Calu3 (cell line): ENCODE data around the gene ALK. TPM values are rescaled to one million over a fixed set of nuclear protein-coding genes. Genes with fewer than 3 reads are reported as not detected.

Source experiments
- BruUV-seq: library from RNA; stranded (reverse); fragments of 400-500 nt; replicated peaks from 2 replicates; lab custom pipeline; 2021; lab: Mats Ljungman, UMichigan
- CTCF ChIA-PET: fragments of 300-600 bp; sonication (Branson Sonifier 250); formaldehyde crosslinking; loops from one replicate; lab custom pipeline; 2022; ENCODE audit warnings: antibody characterized with exemption; lab: Charles Lee
- DNase-seq: peaks from one replicate; pipeline ENCODE4 v3.0.0; 2022
- H3K27ac Mint-ChIP-seq: one replicate; pipeline ENCODE4 v1.8.0; 2022; ENCODE audit warnings: mixed read lengths; ENCODE audit not compliant: unreplicated experiment
- H3K27me3 Mint-ChIP-seq: one replicate; pipeline ENCODE4 v1.8.0; 2022; ENCODE audit warnings: mixed read lengths; ENCODE audit not compliant: unreplicated experiment
- H3K36me3 Mint-ChIP-seq: one replicate; pipeline ENCODE4 v1.8.0; 2022; ENCODE audit warnings: mild to moderate bottlenecking, moderate library complexity, mixed read lengths; ENCODE audit not compliant: insufficient read depth, unreplicated experiment
- H3K4me1 Mint-ChIP-seq: one replicate; pipeline ENCODE4 v1.8.0; 2022; ENCODE audit warnings: mild to moderate bottlenecking, low read depth, mixed read lengths; ENCODE audit not compliant: unreplicated experiment
- H3K4me3 Mint-ChIP-seq: one replicate; pipeline ENCODE4 v1.8.0; 2022; ENCODE audit warnings: mild to moderate bottlenecking, low read depth, moderate library complexity, mixed read lengths; ENCODE audit not compliant: unreplicated experiment
- H3K9me3 Mint-ChIP-seq: one replicate; pipeline ENCODE4 v1.8.0; 2022; ENCODE audit warnings: low read depth, mixed read lengths; ENCODE audit not compliant: unreplicated experiment
- intact Hi-C: fragments of 100-400 bp; cut with micrococcal nuclease; formaldehyde crosslinking; loops from one replicate; pipeline ENCODE4 v1.10.0; 2022; ENCODE audit not compliant: unreplicated experiment
- total RNA-seq: library from RNA; stranded (reverse); gene quantifications from 2 replicates; pipeline ENCODE4 v1.2.3, GENCODE V29; 2022
- TF ChIP-seq, protein P1 (sequence below): fragments of 200-600 bp; IDR thresholded peaks from one replicate; pipeline ENCODE4 v1.8.0; 2022; ENCODE audit warnings: antibody characterized with exemption; ENCODE audit not compliant: unreplicated experiment

Gene ALK
- total RNA-seq, 1 experiment from 2014 or later = not detected

- H3K36me3 Mint-ChIP-seq = no peaks in the 10 kb centered on the region
- TF ChIP-seq, protein P1, sequence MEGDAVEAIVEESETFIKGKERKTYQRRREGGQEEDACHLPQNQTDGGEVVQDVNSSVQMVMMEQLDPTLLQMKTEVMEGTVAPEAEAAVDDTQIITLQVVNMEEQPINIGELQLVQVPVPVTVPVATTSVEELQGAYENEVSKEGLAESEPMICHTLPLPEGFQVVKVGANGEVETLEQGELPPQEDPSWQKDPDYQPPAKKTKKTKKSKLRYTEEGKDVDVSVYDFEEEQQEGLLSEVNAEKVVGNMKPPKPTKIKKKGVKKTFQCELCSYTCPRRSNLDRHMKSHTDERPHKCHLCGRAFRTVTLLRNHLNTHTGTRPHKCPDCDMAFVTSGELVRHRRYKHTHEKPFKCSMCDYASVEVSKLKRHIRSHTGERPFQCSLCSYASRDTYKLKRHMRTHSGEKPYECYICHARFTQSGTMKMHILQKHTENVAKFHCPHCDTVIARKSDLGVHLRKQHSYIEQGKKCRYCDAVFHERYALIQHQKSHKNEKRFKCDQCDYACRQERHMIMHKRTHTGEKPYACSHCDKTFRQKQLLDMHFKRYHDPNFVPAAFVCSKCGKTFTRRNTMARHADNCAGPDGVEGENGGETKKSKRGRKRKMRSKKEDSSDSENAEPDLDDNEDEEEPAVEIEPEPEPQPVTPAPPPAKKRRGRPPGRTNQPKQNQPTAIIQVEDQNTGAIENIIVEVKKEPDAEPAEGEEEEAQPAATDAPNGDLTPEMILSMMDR = no peak
- peaks cover 90% of the 10 kb centered on the region for H3K27me3 Mint-ChIP-seq
- H3K9me3 Mint-ChIP-seq = no peaks in the 10 kb centered on the region
- no peaks in the 10 kb centered on the region for H3K4me1 Mint-ChIP-seq
- intact Hi-C loops = no loop called here
- no peak overlapping the region for H3K27ac Mint-ChIP-seq
- DNase-seq = no peak
- BruUV-seq = no TSS peak
- CTCF ChIA-PET = no interaction called here
- H3K4me3 Mint-ChIP-seq = no peak overlapping the region
These were observed 308.3 kb downstream of the ALK start for GRCh38 chr2:29613067-29613466.

- TF ChIP-seq, protein P1 = no peak
- CTCF ChIA-PET = no interaction called here
- H3K9me3 Mint-ChIP-seq = no peaks in the 10 kb centered on the region
- BruUV-seq = no TSS peak
- no peaks in the 10 kb centered on the region for H3K4me1 Mint-ChIP-seq
- H3K4me3 Mint-ChIP-seq = no peak overlapping the region
- peaks cover 90% of the 10 kb centered on the region for H3K27me3 Mint-ChIP-seq
- no peak for DNase-seq
- intact Hi-C loops = no loop called here
- H3K36me3 Mint-ChIP-seq = no peaks in the 10 kb centered on the region
- no peak overlapping the region for H3K27ac Mint-ChIP-seq
These were observed 308.8 kb downstream of the ALK start for GRCh38 chr2:29612568-29612967.

- Mint-ChIP-seq H3K27me3 (peaks cover 90% of the 10 kb centered on the region), H3K4me3 (no peak overlapping the region), H3K9me3 (no peaks in the 10 kb centered on the region), H3K4me1 (no peaks in the 10 kb centered on the region), H3K27ac (no peak overlapping the region), H3K36me3 (no peaks in the 10 kb centered on the region)
- TF ChIP-seq, protein P1 = no peak
- CTCF ChIA-PET = no interaction called here
- intact Hi-C loops = no loop called here
- BruUV-seq = no TSS peak
- no peak for DNase-seq
These were observed 309.5 kb downstream of the ALK start for GRCh38 chr2:29611850-29612249.

GRCh38 chr2:29611261-29611660 is 310.1 kb downstream of the ALK start:
- intact Hi-C loops = no loop called here
- no TSS peak for BruUV-seq
- H3K27ac Mint-ChIP-seq = no peak overlapping the region
- CTCF ChIA-PET = no interaction called here
- no peak for DNase-seq
- H3K27me3 Mint-ChIP-seq = peaks cover 86% of the 10 kb centered on the region
- H3K9me3 Mint-ChIP-seq = no peaks in the 10 kb centered on the region
- TF ChIP-seq, protein P1 = no peak
- no peak overlapping the region for H3K4me3 Mint-ChIP-seq
- no peaks in the 10 kb centered on the region for H3K36me3 Mint-ChIP-seq
- H3K4me1 Mint-ChIP-seq = no peaks in the 10 kb centered on the region
